GDM1 (cell line): Measurements from ENCODE around the gene DOCK4.
"Not testable (repeated sequence)": the region's sequence is repeated elsewhere in the genome, so short reads cannot be mapped to it uniquely, and the experiment has no call there.

Experiments
- DNase-seq: peaks from one replicate; lab custom pipeline; 2025; lab: John Stamatoyannopoulos, UW

The DOCK4 gene

DNA sequence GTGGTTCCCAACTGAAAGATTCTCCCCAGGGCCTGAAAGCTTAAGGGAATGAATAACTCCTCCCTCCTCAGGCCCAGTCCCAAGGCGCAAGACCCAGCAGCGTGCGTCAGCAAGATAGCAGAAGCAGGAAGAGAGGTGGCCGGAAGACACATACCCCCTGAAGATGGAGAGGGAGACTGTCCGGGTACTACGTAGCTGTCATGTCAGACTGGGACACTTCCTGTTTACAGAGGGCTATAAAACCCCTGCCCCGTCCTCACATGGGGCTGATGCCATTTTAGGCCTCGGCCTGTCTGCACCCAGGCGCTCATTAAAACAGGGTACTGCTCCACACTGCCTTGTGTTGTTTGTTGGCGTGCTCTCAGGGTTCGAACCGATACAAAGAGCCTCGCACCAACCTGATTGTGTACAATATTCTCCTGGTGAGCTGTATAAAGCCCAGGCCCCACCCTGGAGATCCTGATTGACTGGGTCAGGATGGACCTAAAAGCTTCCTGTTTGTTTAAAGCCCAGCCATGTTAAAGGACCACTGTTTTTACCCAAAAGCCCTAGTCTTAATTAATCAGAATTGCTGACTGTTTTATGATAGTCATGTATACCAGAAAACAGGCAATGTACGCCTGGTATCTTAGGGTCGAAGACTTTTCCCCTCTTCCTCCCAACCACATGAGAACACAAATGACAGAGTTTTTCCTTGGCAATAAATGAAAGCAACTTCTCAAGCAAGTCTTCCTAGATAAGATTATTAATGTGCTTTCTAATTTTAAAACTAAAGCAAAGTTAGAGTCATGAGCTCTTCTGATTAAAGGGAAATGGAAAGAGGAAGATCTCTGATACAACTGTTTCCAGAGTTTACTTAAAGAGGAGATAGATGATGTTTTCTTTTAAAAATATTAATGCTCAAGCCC, 251.5 kb downstream of the DOCK4 start:
- DNase-seq = no peak

DNA sequence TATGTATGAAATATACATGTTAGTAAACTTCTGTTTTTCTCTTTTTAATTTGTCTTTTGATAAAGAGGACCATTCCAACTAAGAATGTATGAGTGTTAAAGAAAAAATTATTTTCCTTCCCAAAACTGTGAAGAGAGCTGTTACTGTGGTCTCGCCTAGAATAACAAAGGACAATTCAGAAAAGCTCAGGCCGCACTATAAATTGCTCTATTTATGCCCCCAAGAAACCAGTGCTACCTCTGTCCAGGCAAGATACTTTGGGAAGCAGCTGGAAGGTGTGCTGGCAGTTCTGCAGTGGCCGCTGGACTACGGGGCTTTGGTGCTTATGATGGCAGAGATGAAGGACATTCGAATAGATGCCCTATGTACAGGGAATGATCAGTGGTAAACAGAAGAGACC, 252.1 kb downstream of the DOCK4 start:
- DNase-seq = no peak

DNA sequence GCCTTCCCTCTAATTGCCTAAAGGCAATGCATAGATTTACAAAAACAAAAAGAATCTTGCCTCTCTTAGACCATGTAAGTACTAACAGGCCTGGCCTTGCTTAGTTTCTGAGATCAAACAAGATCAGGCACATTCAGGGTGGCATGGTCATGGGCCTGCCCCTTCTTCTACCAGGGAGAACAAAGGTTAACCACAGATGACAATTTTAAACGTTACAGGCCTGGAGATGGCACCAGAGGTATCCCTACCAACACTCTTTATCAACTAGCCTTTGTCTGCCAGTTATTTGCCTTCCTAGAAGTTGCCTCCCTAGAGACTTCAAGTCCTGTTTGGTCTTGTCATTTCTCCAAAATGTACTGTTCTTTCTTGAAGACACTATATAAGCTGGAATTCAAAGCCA, 252.6 kb downstream of the DOCK4 start:
- DNase-seq = no peak

DNA sequence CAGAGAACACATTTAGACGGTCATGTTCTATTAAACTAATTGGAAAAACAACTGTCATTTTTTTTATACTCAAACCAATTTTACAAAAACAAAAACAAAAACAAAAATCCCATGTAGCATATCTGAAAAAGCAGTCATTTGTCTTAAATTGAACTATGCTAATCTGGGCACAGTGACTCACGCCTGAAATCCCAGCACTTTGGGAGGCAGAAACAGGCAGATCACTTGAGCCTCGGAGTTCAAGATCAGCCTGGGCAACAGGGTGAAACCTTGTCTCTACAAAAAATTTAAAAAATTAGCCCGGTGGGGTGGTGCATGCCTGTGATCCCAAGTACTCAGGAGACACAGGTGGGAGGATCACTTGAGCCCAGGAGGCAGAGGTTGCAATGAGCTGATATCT, 253.4 kb downstream of the DOCK4 start:
- no peak for DNase-seq

DNA sequence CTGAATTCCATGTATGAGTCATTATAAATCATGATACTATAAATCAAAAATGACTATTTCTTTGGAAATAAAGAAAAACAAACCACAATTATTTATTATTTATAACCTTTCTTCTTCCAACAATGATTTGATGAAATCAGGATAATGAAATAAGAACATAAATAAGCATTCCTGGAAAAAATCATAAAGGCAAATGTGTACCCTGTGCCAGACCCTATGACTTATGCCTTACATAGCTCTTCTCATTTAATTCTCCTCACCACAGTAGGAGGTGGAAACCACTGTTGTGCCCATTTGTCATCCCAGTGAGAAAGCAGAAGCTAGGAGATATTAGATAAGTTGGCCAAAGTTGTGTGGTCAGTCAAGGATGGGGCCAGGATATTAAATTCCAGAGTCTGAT, 255.1 kb downstream of the DOCK4 start:
- no peak for DNase-seq

DNA sequence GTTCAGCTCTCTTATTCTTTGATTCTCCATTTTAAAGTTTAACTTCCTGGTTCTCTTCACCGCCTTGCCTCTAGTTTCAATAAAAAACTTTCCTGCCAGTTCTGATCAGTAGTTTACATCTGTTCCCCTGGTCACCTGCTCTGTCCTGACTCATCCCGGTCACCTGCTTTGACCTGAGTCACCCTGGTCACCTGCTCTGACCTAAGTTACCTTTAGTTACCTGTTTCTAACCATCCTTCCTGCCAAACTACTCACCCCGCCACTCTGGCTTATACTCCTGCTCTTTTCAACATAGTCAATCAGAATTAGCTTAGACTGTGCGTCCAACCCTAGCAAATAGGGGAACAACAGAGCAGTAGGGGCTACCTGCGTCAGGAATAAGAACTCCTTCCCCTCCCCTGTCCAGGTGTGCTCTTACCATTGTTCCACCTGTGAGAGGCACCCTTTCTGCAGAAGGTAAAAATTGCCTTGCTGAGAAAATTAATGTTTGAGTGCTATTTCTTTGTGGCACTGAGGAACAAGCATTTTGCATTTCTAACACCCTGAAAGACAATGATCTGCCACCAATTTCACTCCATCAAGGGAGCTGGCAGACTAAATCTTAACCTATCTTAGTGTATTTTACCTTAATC, 263.6 kb downstream of the DOCK4 start:
- DNase-seq = no peak

DNA sequence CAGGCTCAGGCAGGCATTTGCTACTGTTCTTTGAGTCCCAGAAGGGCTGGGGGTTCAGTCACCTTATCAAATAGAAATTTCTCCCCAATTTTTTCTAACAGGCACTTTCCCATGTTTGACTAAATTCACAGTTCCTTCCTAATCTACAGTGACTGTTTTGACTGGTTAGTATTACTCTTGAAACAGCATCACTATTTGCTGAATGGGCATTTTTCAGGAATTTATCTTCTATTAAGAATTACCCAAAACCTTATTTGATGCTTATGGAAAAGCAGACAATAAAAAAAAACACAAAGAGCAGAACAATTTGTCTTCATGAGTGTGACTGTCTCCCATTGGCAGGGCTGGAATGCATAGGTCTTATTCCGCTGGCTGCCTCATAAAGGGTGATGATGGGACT, 269.0 kb downstream of the DOCK4 start:
- DNase-seq = no peak

DNA sequence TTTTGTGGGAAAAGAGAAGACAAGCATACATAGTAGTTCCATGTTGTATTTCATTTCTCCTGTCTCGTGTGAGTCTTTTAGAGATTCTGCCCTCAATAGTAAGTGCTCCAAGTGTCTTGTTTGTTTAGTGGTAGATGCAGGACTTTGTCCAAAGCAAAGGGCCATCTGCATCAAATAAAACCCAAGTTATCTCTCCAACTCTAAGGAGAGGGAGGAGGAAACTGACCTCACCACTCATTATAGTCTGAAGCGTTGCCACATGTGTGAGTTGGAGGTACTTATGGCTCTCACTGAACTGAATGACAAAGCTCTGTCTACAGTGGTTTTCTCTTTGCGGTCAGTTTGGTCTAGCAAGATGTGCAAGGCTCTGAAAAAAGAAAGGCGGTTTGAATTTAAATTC, 272.6 kb downstream of the DOCK4 start:
- DNase-seq = no peak

DNA sequence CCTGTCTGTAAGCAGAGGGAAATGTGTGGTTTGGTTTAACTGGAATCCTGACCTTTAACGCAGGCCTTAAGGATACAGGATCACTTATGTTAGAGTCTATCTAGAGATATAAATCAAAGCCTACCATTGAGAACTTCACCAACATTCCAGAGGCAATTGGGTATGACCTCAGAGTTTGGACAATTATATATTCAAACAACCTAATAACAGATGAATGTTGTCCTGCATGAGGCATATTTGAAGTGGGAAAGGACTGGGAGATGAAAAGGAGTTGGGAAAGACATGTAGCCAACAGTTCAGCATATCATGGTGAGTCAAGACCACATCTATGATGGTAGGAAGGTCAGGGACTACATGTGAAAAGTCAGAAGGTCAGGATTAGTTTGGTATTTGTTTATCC, 274.2 kb downstream of the DOCK4 start:
- no peak for DNase-seq

DNA sequence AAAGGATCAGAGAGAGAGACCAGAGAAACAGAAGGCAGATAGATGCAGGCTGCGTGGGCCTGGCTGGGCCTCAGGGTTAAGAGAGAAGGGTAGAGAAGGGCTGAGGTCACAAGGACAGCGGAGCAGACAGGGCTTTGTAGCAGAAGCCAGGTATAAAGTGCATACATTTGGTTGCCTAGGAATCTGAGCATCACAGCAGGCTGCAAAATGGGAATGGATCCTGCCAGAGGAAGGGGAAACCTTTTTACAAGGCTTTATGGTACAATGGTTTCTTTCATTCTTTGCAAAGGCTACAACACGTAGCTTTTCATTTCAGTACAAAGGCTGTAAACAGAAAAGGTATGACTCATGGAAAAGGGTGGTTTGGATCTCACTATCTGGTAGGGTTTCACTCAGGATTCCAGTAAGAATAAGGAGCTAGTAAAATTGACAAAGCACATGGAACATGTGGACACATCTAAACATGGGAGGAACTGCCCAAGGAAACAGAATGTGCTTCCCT, 275.1 kb downstream of the DOCK4 start:
- DNase-seq = no peak

DNA sequence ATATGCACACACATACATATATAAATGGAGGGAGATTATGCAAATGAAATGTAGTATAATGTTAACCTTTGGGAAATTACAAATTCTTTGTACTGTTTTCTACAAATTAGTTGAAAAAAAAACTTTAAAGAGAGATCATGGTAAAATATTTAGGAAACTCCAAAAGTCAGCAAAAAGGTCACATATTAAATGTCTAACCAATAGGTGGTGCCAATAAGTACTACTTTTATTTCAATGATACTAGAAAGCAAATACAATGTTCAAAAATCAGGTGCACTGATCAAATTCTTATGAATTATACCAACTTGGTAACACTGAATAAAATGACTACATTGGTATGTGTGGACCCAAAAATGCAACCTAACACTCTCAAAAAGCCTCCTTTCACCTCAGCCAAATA, 276.9 kb downstream of the DOCK4 start:
- DNase-seq = no peak

DNA sequence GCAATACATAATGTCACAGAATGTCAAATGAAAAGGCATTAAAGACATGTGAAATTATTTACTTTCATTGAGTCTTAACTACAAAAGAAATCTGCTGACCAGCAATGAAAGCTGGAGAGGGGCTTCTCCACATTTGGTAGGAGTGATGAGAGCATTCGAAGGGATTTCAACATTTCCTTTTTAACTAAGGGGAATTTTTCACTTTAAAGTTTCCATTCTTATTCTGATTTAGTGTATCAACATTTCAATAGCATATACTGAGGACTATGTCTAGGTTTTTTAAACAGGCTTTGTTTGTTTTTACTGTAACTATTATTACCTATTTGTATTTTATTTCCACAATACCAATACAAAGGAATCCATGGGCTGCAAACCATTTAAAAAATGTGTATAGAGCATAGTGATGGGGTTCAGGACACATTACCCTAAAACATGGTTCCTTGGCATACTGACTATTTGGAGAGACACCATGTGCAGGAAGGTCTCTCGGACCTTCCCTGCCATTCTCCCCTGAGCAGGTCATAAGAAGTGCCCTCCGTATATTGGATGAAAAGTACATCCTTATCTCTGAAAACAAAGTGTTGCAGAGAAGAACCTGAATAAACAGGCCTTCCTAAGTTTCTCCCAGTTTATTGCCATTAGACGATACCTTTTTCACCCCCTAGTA, 278.7 kb downstream of the DOCK4 start:
- no peak for DNase-seq

DNA sequence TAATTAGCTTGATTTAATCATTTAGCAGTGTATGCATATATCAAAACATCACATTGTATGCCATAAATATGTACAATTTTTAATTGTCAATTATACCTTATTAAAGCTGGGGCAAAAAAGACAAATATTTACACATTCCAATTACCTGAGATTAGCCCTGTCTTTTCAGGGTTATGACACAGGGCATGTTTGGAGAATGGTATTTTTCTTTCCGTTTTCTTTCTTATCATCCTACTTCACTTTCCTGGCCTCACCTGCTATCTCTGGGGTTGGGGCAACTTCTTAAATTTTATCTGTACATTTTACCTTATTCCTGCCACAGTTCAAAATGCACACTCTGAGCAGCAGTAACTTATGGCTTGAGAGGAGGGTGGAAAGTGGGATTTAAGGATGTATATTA, 285.9 kb downstream of the DOCK4 start:
- DNase-seq = no peak

DNA sequence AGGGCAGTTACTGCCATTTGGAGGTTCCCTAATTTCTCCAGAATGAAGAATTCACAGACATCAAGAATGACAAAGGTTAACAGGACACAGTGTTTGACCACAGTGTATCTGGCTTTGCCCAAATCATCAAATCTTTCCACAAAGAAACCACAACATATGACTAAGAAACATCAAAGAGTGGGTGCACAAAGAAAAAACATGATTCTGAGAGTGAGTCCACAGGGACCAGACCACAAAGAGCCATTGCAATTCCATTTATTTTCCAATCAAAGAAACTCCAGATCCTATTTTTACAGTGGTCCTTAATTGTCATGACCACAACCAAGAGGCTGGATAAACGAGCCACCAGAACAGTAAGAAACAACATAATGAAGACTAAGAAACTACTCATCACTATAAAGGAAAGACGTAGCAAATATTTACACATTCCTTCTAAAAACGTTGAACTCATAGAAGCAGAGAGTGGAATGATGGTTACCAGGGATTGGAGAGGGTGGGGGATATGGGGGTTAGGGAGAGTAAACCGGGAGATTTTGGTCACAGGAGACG, 286.5 kb downstream of the DOCK4 start:
- DNase-seq = no peak

DNA sequence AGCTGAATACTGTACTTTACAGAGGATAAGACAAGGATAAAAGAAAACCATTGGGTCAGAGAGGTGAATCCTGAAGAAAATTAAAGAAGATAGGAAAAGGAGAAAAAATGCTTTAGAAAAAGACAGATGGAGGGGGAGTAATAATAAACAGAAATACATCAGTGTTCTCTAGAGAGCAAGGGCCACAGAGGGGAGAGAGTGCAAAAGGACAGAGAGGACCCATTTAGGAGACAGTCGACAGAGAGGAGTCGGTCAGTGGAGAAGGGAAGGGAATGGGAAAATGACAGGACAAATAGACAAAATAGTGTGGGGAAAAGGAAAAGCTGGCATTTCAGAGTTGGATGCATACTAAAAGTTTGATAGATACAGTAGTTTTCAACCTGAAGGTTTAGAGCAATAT, 287.0 kb downstream of the DOCK4 start:
- DNase-seq = no peak

DNA sequence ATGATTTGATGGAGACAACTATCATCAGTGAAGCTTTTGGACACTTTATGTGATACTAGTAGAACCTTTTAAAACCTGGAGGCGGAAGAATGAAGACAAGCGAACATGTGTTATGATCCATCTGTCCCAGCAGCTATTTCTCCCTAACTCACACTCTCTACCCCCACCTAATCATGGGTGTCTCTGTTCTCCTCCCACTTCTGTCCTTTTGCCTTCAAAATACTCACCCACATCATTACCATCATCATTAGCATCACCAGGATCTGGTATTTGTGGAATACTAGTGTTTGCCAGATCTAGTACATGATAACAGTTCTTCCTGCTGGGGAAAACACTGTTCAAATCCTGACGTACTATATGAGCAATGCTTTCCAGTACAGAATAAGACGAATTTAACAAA, 287.7 kb downstream of the DOCK4 start:
- DNase-seq = no peak

DNA sequence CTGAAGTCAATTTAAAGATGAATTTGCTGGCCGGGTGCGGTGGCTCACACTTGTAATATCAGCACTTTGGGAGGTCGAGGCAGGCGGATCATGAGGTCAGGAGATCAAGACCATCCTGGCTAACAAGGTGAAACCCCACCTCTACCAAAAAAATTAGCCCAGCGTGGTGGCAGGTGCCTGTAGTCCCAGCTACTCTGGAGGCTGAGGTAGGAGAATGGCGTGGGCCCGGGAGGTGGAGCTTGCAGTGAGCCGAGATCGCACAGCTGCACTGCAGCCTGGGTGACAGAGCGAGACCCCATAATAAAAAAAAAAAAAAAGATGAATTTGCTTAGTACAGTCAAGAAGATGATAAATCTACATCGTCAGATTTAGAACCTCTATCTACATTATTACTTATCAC, 288.8 kb downstream of the DOCK4 start:
- DNase-seq = not testable (repeated sequence)

DNA sequence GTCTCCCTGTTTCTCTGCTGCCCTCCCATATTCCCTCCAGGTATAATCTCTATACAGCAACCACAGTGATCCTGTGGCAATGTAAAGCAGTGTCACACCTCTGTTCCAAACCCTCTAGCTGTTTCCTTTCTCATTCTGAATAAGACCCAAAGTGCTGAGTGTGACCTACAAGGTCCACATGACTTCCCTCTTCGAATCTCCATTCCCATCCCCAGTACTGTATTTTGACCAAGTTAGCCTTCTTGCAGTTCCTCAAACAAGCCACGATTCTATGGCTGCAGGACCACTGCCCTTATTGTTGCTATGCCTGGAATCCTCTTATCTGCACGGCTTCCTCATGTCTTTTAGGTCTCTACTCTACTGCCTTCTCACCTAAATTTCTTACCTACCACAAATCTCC, 291.9 kb downstream of the DOCK4 start:
- no peak for DNase-seq

DNA sequence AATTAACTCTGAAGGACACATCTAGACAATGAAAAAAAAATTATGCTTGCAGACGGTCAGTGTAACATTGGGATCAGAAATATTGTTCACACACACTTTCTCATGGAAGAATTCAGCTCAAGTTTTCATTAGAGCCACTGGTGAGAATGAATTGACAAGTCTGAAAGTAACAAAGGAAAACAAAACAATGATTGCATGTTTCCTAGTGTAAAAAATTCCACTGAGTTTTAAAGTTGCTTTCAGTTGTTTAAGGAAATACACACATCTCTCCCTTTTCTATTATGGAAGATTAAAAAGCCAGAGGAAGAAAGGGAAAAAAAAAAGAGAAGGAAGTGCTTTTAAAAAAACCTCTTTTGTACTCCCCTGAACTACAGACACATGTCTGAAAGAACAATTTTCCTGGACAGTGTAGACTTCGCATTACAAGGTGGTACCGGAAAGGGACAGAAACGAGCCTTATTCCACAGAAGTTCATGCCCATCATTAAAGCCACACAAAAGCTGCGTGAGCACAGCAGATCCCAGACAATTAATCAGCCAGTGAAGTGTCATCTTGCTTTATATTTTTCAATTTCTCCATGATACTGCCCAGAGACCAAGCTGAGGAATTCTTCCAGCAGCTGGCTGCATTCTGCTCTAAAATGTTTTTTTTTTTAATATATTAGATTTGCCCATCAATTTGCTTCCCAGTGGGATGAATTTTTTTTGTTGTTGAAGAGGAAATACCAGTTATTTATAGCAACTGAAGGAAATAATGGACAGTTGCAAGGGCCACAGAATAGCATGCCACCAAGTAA, 294.8 kb downstream of the DOCK4 start:
- DNase-seq = no peak

DNA sequence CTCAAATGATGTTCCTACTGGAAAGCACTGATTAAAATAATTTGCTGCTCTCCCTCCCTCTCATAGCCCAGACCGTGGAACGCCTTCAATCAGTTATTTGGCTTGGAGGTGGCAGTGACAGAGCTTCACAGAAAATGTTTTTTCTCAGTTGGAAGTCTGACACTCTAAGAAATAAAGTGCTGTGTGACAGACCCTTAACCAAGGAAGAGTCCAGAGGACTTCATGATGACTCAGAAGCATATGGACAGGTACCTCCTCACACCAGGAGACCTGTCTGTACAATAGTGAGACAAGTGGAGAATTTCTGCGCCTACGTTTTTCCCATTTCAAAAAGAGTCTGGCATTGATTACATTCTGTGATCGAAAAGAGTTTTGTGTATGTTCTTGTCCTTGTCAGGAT, 295.5 kb downstream of the DOCK4 start:
- no peak for DNase-seq

DNA sequence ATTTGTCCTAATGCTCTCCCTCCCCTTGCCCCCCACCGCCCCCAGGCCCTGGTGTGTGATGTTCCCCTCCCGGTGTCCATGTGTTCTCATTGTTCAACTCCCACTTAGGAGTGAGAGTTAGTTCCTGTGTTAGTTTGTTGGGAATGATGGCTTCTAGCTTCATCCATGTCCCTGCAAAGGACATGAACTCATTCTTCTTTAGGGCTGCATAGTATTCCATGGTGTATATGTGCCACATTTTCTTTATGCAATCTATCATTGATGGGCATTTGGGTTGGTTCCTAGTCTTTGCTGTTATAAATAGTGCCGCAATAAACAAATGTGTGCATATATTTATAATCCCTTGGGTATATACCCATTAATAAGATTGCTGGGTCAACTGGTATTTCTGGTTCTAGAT, 297.5 kb downstream of the DOCK4 start:
- DNase-seq = not testable (repeated sequence)

DNA sequence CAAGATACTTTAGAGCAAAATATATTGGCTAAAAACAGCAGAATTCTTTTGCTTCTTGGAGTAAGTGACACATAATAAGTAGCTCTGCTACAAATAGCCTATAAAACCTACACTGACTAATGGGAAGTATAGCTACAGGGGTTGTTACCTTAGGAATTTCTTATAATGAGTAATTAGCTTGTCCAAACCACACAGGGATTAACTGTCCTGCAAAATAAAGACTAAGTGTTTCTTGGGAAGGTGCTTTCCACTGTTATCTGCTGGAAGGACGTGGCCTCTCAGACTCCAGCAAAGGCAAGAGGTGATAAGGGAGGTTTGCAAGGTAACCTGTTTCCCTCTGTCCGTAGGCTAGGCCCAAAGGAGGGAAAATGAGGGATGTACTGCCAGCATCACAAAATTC, 302.4 kb downstream of the DOCK4 start:
- DNase-seq = no peak
